Measurements from ENCODE around the gene STK32C. TPM values are rescaled to one million over a fixed set of nuclear protein-coding genes. Genes with fewer than 3 reads are reported as not detected.

STK32C gene
- total and polyA plus RNA-seq, 10 of the 15 experiments (the other 5 are each of a cell fraction or from before 2014, with no cell fraction given) = 1.5 to 18.1 (median 6.4) TPM

DNA sequence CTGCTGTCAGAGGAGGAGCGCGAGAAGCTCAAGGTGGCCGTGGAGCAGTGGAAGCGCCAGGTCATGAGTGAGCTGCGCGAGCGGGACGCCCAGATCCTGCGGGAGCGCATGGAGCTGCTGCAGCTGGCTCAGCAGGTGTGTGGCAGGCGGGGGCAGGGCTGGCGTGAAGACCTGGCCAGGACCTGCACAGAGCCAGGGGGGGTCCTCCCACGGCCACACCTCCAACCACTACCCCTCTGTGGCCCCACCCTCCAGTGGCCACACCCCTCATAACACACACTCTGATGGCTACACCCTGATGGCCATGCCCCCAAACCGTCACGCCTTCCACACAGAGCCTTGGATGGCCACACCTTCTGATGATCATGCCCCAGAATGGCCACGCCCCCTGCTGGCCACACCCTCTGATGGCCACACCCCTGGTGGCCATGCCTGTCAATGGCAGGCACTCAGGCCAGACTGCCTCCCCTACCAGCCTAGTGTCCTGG is 144.4 kb downstream of the STK32C start:
- Histone ChIP-seq H3K4me1 (ENCODE audit: control insufficient read depth, insufficient read depth, low read length) (peaks cover 3% of the 10 kb centered on the region; the same call in 1 of the 2 replicates), H3K9ac (ENCODE audit: control insufficient read depth, insufficient read depth, low read length) (no peak overlapping the region), H3K27me3 (replicated peaks in 1 of 2; ENCODE audit: control insufficient read depth in 2 of 2, insufficient read depth in 2 of 2, low read length in 1 of 2) (no peaks in the 10 kb centered on the region), H3K27ac (ENCODE audit: control insufficient read depth, insufficient read depth) (no peak overlapping the region), H3K4me3 (no peak overlapping the region), H3K36me3 (ENCODE audit: control insufficient read depth in 2 of 2, insufficient read depth in 2 of 2, low read length in 1 of 2) (no peaks in the 10 kb centered on the region), H3K79me2 (ENCODE audit: control insufficient read depth, insufficient read depth, low read length) (no peaks in the 10 kb centered on the region), H3K9me3 (replicated peaks; ENCODE audit: control insufficient read depth, insufficient read depth, low read length) (no peaks in the 10 kb centered on the region), H2AFZ (ENCODE audit: control insufficient read depth, low read depth, low read length) (no peak overlapping the region), H3K4me2 (ENCODE audit: control insufficient read depth, insufficient read depth) (no peak overlapping the region), H4K20me1 (ENCODE audit: control insufficient read depth, insufficient read depth) (no peaks in the 10 kb centered on the region)
- POLR2A ChIA-PET = no interaction called here
- in situ Hi-C loops (cut with MboI) (no loop called here), intact Hi-C loops (cut with micrococcal nuclease; ENCODE audit: unreplicated experiment) (no loop called here)
- TF ChIP-seq FOXK2 (IDR thresholded peaks at IDR 0.05) = no peak
- TF ChIP-seq, protein P1, sequence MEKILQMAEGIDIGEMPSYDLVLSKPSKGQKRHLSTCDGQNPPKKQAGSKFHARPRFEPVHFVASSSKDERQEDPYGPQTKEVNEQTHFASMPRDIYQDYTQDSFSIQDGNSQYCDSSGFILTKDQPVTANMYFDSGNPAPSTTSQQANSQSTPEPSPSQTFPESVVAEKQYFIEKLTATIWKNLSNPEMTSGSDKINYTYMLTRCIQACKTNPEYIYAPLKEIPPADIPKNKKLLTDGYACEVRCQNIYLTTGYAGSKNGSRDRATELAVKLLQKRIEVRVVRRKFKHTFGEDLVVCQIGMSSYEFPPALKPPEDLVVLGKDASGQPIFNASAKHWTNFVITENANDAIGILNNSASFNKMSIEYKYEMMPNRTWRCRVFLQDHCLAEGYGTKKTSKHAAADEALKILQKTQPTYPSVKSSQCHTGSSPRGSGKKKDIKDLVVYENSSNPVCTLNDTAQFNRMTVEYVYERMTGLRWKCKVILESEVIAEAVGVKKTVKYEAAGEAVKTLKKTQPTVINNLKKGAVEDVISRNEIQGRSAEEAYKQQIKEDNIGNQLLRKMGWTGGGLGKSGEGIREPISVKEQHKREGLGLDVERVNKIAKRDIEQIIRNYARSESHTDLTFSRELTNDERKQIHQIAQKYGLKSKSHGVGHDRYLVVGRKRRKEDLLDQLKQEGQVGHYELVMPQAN (conservative IDR thresholded peaks at IDR 0.05) = no peak
- TF ChIP-seq, protein P2, sequence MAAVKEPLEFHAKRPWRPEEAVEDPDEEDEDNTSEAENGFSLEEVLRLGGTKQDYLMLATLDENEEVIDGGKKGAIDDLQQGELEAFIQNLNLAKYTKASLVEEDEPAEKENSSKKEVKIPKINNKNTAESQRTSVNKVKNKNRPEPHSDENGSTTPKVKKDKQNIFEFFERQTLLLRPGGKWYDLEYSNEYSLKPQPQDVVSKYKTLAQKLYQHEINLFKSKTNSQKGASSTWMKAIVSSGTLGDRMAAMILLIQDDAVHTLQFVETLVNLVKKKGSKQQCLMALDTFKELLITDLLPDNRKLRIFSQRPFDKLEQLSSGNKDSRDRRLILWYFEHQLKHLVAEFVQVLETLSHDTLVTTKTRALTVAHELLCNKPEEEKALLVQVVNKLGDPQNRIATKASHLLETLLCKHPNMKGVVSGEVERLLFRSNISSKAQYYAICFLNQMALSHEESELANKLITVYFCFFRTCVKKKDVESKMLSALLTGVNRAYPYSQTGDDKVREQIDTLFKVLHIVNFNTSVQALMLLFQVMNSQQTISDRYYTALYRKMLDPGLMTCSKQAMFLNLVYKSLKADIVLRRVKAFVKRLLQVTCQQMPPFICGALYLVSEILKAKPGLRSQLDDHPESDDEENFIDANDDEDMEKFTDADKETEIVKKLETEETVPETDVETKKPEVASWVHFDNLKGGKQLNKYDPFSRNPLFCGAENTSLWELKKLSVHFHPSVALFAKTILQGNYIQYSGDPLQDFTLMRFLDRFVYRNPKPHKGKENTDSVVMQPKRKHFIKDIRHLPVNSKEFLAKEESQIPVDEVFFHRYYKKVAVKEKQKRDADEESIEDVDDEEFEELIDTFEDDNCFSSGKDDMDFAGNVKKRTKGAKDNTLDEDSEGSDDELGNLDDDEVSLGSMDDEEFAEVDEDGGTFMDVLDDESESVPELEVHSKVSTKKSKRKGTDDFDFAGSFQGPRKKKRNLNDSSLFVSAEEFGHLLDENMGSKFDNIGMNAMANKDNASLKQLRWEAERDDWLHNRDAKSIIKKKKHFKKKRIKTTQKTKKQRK (IDR thresholded peaks at IDR 0.05; ENCODE audit: low read depth, low read length) = no peak
- CTCF ChIA-PET = no interaction called here
- 60% methylated on average over 16 of the region's 16 CpGs for WGBS (ENCODE audit: insufficient coverage, insufficient replicate concordance, low lambda C conversion rate, missing lambda C conversion rate)
- ATAC-seq (peak; percentile 42; the same call in 1 of the 3 replicates), FAIRE-seq (no peak), DNase-seq (ENCODE audit: low read depth, low spot score) (no peak)
- BruUV-seq (replicated peaks) = no TSS peak
- RAD21 ChIA-PET (ENCODE audit: unreplicated experiment) = no interaction called here
- SMC1A ChIA-PET (ENCODE audit: uncharacterized antibody, unreplicated experiment) = no interaction called here

Measured in GM12878 (cell line).